BLaER1 treated with 17β-estradiol and CSF1 and Interleukin-3, amounts not matched to agents 10 nM and 100 nM (cell line): ENCODE data around the gene DBP.

Source experiments
- H3K27ac ChIP-seq, 11 experiments: shearing (Covaris generic); formaldehyde crosslinking; 2 replicates each; pipeline ENCODE4 v1.8.1; 2022
- H3K27me3 ChIP-seq, 11 experiments: shearing (Covaris generic); formaldehyde crosslinking; 2 replicates each; pipeline ENCODE4 v1.8.1; 2022
- H3K36me3 ChIP-seq, 11 experiments: shearing (Covaris generic); formaldehyde crosslinking; 2 replicates each; pipeline ENCODE4 v1.8.1; 2022
- H3K4me1 ChIP-seq, 10 experiments: shearing (Covaris generic); formaldehyde crosslinking; 2 replicates each; pipeline ENCODE4 v1.8.1; 2022
- H3K4me2 ChIP-seq, 11 experiments: shearing (Covaris generic); formaldehyde crosslinking; 2 replicates each; pipeline ENCODE4 v1.8.1; 2022
- H3K4me3 ChIP-seq, 10 experiments: shearing (Covaris generic); formaldehyde crosslinking; 2 replicates each; pipeline ENCODE4 v1.8.1; 2022
- H3K9ac ChIP-seq, 11 experiments: shearing (Covaris generic); formaldehyde crosslinking; 2 replicates each; pipeline ENCODE4 v1.8.1; 2022
- H3K9me3 ChIP-seq, 11 experiments: shearing (Covaris generic); formaldehyde crosslinking; replicated peaks in 1 of 11; 2 replicates each; pipeline ENCODE4 v1.8.1; 2022
- H4K20me1 ChIP-seq, 11 experiments: shearing (Covaris generic); formaldehyde crosslinking; 2 replicates each; pipeline ENCODE4 v1.8.1; 2022
- Cebpa-rat ChIP-seq, 11 experiments: shearing (Covaris generic); IDR thresholded peaks; 2 replicates each; pipeline ENCODE4 v1.8.1; 2022

The DBP gene

DNA sequence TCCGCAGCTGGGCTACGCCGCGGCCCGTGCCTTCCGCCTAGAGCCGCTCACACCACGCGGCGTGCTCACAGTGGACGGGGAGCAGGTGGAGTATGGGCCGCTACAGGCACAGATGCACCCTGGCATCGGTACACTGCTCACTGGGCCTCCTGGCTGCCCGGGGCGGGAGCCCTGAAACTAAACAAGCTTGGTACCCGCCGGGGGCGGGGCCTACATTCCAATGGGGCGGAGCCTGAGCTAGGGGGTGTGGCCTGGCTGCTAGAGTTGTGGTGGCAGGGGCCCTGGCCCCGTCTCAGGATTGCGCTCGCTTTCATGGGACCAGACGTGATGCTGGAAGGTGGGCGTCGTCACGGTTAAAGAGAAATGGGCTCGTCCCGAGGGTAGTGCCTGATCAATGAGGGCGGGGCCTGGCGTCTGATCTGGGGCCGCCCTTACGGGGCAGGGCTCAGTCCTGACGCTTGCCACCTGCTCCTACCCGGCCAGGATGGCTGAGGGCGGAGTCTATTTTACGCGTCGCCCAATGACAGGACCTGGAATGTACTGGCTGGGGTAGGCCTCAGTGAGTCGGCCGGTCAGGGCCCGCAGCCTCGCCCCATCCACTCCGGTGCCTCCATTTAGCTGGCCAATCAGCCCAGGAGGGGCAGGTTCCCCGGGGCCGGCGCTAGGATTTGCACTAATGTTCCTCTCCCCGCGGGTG lies 7.4 kb downstream of the DBP start:
- Histone ChIP-seq H3K27me3 (no peaks in the 10 kb centered on the region), H3K4me2 (peak overlapping the region; percentile 95 to 99 (median 98); a peak in 21 of 22 replicates), H3K9ac (peak overlapping the region in 10 of 11 experiments; percentile 56 to 88 (median 66); a peak in 15 of 22 replicates), H3K36me3 (peaks cover 36 to 77% (median 58%) of the 10 kb centered on the region in 11 experiments), H4K20me1 (peaks cover 0 to 37% (median 13%) of the 10 kb centered on the region in 11 experiments; a peak in 9 of 22 replicates), H3K4me3 (no peak overlapping the region), H3K4me1 (peaks cover 53 to 71% (median 57%) of the 10 kb centered on the region in 10 experiments), H3K9me3 (no peaks in the 10 kb centered on the region), H3K27ac (peak overlapping the region in 10 of 11 experiments; percentile 39 to 99 (median 94); a peak in 18 of 22 replicates)
- no peak for TF ChIP-seq Cebpa-rat (IDR thresholded peaks at IDR 0.05)

DNA sequence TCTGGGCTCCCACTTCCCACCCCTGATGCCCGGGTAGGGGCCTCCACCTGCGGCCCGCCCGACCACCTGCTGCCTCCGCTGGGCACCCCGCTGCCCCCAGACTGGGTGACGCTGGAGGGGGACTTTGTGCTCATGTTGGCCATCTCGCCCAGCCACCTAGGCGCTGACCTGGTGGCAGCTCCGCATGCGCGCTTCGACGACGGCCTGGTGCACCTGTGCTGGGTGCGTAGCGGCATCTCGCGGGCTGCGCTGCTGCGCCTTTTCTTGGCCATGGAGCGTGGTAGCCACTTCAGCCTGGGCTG lies 7.9 kb downstream of the DBP start:
- Histone ChIP-seq H3K9me3 (no peaks in the 10 kb centered on the region), H3K9ac (no peak overlapping the region), H3K4me2 (no peak overlapping the region), H3K4me1 (peaks cover 55 to 71% (median 57%) of the 10 kb centered on the region in 10 experiments), H3K27ac (no peak overlapping the region; a peak in 1 of 22 replicates), H3K27me3 (no peaks in the 10 kb centered on the region), H3K36me3 (peaks cover 36 to 77% (median 58%) of the 10 kb centered on the region in 11 experiments), H3K4me3 (no peak overlapping the region), H4K20me1 (peaks cover 0 to 37% (median 13%) of the 10 kb centered on the region in 11 experiments; a peak in 9 of 22 replicates)
- TF ChIP-seq Cebpa-rat (IDR thresholded peaks at IDR 0.05), result no peak

DNA sequence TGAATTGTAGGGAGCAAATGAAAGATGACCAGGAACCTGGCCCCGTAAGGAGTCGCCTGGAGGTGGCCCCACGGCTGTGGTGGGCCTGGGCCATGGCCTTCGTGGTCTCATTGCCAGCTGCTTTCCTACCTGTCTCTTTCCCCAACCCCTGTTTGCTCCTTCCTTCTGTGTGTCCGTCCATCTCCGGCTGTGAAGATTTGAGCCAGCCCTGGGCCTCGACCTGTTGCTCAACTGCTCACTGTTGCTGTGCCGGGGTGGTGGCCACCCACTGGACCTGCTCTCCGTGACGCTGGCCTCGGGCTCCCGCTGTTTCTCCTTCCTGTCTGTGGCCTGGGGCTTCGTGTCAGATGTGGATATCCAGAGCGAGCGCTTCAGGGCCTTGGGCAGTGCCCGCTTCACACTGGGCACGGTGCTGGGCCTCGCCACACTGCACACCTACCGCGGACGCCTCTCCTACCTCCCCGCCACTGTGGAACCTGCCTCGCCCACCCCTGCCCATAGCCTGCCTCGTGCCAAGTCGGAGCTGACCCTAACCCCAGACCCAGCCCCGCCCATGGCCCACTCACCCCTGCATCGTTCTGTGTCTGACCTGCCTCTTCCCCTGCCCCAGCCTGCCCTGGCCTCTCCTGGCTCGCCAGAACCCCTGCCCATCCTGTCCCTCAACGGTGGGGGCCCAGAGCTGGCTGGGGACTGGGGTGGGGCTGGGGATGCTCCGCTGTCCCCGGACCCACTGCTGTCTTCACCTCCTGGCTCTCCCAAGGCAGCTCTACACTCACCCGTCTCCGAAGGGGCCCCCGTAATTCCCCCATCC lies 8.5 kb downstream of the DBP start:
- H3K27ac ChIP-seq, result peak overlapping the region in 2 of 11 experiments; percentile 22 to 35; a peak in 1 of 22 replicates

DNA sequence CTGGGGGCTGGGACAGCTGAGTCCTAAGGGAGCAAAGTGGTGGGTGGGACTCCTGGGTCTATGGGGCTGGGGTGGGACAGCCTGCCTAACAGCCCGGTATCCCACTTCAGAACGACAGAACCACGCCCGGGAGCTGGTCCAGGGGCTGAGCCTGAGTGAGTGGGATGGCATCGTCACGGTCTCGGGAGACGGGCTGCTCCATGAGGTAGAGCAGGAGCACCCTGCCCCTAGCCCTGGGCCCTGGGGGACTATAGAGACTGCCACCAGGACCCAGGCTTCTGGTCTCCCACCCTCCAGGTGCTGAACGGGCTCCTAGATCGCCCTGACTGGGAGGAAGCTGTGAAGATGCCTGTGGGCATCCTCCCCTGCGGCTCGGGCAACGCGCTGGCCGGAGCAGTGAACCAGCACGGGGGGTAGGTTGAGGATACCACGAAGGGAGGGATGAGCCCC lies 9.3 kb downstream of the DBP start:
- Histone ChIP-seq H3K36me3 (peaks cover 36 to 71% (median 54%) of the 10 kb centered on the region in 11 experiments), H3K27me3 (no peaks in the 10 kb centered on the region), H4K20me1 (peaks cover 0 to 34% (median 13%) of the 10 kb centered on the region in 11 experiments; a peak in 9 of 22 replicates), H3K4me2 (no peak overlapping the region), H3K4me3 (no peak overlapping the region), H3K4me1 (peaks cover 52 to 67% (median 54%) of the 10 kb centered on the region in 10 experiments), H3K9ac (peak overlapping the region in 4 of 11 experiments; percentile 10 to 41 (median 26); a peak in 3 of 22 replicates), H3K27ac (peak overlapping the region in 1 of 11 experiments; percentile 3; a peak in 1 of 22 replicates), H3K9me3 (no peaks in the 10 kb centered on the region)
- no peak for TF ChIP-seq Cebpa-rat (IDR thresholded peaks at IDR 0.05)

More for the DNA sequence above, 8.5 kb downstream of the DBP start:
- H3K4me1 ChIP-seq, result peaks cover 52 to 67% (median 54%) of the 10 kb centered on the region in 10 experiments
- H3K27me3 ChIP-seq, result no peaks in the 10 kb centered on the region
- peaks cover 0 to 37% (median 13%) of the 10 kb centered on the region in 11 experiments; a peak in 9 of 22 replicates for H4K20me1 ChIP-seq
- H3K9me3 ChIP-seq, result no peaks in the 10 kb centered on the region
- H3K9ac ChIP-seq, result 0 out of 22 replicates have a peak overlapping the region, but pooled peaks of 3 of the 11 experiments have one; percentile 9 to 19 (median 10)
- peaks cover 36 to 76% (median 58%) of the 10 kb centered on the region in 11 experiments for H3K36me3 ChIP-seq
- TF ChIP-seq Cebpa-rat (IDR thresholded peaks at IDR 0.05), result no peak
- no peak overlapping the region for H3K4me3 ChIP-seq
- no peak overlapping the region for H3K4me2 ChIP-seq

DNA sequence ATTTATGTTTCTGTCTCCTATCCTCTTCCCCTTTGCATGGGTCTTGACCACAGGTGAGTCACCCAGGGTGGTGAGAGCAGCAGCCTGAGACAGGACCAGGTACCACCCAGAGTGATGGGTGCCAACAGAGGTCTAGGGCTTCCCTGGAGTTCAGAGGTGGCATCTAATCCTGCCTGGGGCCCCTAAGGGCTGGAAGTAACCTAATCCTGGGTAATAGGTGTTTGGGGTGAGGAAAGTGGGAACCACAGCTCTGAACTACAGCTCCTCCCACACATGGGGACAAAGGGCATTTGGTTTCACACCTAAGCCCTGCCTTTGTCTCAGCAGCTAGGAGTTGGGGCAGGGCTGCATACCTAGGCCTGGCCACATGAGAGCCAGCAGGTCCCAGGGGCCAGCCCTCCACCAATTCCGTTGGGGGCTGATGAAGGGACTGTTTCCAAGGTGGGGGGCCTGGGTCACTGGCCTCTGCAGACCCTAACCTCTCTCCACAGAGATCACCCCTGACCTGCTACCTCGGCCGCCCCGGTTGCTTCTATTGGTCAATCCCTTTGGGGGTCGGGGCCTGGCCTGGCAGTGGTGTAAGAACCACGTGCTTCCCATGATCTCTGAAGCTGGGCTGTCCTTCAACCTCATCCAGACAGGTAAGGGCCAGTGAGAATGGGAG lies 9.8 kb downstream of the DBP start:
- Histone ChIP-seq H3K9me3 (no peaks in the 10 kb centered on the region), H3K4me2 (no peak overlapping the region), H3K36me3 (peaks cover 36 to 68% (median 48%) of the 10 kb centered on the region in 11 experiments), H4K20me1 (peaks cover 0 to 34% (median 13%) of the 10 kb centered on the region in 11 experiments; a peak in 9 of 22 replicates), H3K27ac (0 out of 22 replicates have a peak overlapping the region, but pooled peaks of 1 of the 11 experiments have one; percentile 10), H3K4me1 (peaks cover 50 to 67% (median 54%) of the 10 kb centered on the region in 10 experiments), H3K9ac (peak overlapping the region in 6 of 11 experiments; percentile 4 to 42 (median 13); a peak in 7 of 22 replicates), H3K4me3 (no peak overlapping the region), H3K27me3 (no peaks in the 10 kb centered on the region)
- no peak for TF ChIP-seq Cebpa-rat (IDR thresholded peaks at IDR 0.05)

DNA sequence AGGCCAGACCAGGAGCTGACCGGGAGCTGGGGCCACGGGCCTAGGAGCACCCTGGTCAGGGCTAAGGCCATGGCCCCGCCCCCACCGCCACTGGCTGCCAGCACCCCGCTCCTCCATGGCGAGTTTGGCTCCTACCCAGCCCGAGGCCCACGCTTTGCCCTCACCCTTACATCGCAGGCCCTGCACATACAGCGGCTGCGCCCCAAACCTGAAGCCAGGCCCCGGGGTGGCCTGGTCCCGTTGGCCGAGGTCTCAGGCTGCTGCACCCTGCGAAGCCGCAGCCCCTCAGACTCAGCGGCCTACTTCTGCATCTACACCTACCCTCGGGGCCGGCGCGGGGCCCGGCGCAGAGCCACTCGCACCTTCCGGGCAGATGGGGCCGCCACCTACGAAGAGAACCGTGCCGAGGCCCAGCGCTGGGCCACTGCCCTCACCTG lies 11.3 kb downstream of the DBP start:
- TF ChIP-seq Cebpa-rat (IDR thresholded peaks at IDR 0.05), result no peak
- Histone ChIP-seq H3K27me3 (no peaks in the 10 kb centered on the region), H3K9ac (peak overlapping the region in 7 of 11 experiments; percentile 66 to 87 (median 84); a peak in 8 of 22 replicates), H3K36me3 (peaks cover 24 to 63% (median 41%) of the 10 kb centered on the region in 11 experiments), H3K27ac (no peak overlapping the region; a peak in 1 of 22 replicates), H3K4me1 (peaks cover 40 to 67% (median 50%) of the 10 kb centered on the region in 10 experiments), H3K9me3 (no peaks in the 10 kb centered on the region), H4K20me1 (peaks cover 0 to 25% (median 7%) of the 10 kb centered on the region in 11 experiments; a peak in 9 of 22 replicates), H3K4me2 (no peak overlapping the region; a peak in 1 of 22 replicates), H3K4me3 (no peak overlapping the region)

DNA sequence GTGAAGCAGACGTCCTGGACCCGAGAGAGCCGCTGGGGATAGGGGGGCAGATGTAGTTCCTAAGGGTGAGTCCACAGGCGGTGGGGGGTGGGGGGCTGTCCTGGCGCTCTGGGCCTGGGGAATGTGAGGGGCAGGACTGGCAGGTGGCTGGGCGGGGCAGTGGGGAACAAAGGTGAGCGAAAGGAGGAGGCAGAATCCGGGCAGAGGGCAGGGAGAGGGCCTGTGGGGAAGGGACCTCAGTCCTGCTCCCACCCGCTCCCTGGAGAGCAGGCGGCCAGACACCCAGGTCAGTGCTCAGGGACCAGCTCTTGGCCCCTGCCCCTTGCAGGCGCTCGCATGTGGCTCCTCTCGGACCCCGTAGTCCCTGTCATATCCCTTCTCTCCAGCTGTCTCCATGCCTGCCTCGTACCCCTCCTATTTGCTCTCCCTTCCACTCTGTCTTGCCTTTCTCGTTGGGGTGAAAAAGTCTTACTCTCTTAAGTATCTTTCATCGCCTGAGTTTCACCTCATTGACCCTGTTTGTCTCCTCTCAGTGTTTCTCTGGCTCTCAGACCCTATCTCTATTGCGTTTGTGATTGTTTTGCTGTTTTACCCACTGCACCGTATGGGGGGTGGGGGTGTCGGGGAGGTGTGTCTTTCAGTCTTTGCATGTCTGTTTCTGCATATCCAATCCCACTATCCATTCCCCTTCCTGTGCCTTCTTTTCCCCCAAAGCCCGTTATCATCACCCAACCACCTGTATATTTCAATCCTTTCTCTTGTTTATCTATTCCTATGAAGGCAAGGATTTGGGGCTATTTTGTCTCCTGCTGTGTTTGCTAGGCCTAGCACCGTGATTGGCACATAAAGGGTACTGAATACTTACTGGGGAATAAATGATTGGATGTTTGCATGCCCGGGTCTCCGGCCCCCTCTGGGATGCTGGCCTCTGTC lies 12.1 kb downstream of the DBP start:
- TF ChIP-seq Cebpa-rat (IDR thresholded peaks at IDR 0.05), result no peak
- Histone ChIP-seq H4K20me1 (peaks cover 0 to 22% (median 4%) of the 10 kb centered on the region in 11 experiments; a peak in 8 of 22 replicates), H3K36me3 (peaks cover 21 to 58% (median 36%) of the 10 kb centered on the region in 11 experiments), H3K4me1 (peaks cover 36 to 67% (median 48%) of the 10 kb centered on the region in 10 experiments), H3K27ac (peak overlapping the region in 10 of 11 experiments; percentile 63 to 87 (median 83); a peak in 20 of 22 replicates), H3K9ac (peak overlapping the region; percentile 66 to 87 (median 83); a peak in 21 of 22 replicates), H3K9me3 (no peaks in the 10 kb centered on the region), H3K4me2 (peak overlapping the region; percentile 80 to 97 (median 93)), H3K4me3 (peak overlapping the region; percentile 34 to 74 (median 63)), H3K27me3 (no peaks in the 10 kb centered on the region)
